ENCODE measurements around the gene HSPA5.
A peak's percentile ranks its signal among the peaks of the same experiment; 100 is the strongest.
"Not testable (repeated sequence)": the region's sequence is repeated elsewhere in the genome, so short reads cannot be mapped to it uniquely, and the experiment has no call there.

HSPA5 gene

DNA sequence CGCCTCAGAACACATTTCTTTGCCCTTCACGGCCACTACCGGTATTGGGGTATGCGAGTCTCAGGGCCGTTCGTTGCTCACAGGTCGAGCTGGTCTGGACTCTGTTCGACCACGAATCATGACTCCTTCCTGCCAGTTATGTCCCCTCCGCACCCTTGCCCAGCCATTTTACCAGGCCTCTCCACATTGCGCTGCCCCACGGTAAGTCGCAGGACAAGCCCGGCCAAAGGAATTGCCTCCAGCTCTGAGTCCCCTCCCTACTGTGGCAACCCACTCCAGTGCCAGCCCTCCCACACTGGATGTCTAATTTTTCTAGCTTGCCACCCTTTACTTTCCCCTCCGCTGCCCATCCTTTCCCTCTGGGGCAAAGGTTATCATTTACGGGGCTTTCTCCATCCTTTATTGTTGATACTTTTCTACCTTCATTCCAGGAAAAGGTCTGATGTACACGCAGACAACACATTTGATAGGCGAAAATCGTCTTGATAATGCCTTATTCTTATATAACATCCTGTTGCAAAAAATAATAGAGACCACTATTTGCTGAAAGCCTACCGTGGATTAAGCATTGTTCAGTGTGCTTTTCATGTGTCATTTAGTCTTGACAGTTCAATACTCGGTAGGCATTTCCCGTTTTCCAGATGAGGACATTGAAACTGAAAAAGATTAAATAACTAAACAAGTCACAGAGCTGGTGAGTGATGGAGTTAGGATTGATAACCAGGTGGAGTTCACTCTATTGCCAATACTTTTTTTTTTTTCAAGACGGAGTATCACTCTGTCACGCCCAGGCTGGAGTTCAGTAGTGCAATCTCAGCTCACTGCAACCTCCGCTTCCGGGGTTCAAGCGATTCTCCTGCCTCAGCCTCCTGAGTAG is 958 bp upstream of the HSPA5 start:
- DNase-seq, result peak; percentile 24

- peak; percentile 38 for DNase-seq
These were observed 519 bp downstream of the HSPA5 start for GRCh38 chr9:125240649-125240999.

DNA sequence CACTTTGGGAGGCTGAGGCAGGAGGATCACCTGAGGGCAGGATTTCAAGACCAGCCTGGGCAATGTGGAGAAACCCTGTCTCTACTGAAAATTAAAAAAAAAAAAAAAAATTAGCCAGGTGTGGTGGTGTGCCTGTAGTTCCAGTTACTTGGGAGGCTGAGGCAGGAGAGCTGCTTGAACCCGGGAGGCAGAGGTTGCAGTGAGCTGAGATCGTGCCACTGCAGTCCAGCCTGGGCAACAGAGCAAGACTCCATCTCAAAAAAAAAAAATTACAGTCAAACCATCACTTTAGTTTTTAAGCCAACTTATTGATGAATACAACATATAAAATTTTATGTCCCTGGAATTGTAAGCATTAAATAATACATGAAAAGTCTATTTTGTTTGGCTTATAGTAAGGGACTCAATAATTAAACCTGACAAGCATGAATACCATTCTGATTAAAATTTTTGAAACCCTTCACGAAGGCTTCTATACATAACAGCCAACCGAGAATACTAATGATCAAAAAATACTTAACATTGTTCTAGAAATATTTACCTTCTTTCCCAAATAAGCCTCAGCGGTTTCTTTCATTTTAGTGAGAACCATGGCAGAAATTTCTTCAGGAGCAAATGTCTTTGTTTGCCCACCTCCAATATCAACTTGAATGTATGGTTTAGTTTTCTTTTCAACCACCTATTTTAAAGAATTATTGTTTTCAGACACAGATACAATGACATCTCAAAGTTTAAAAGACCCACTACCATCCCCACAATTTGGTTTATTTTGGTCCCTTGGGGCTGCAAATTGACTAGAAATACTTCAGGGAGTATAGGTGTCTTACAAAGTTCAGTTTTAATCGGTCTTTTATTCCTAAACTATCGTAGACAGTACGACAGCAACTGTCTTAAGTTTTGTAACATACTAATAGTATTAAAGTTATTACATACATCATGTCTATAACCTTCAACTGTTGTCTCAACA is 1.2 kb downstream of the HSPA5 start:
- DNase-seq, result no peak

- DNase-seq, result no peak
These were observed 2.2 kb downstream of the HSPA5 start for GRCh38 chr9:125238915-125239446.

- no peak for DNase-seq
These were observed 2.8 kb downstream of the HSPA5 start for GRCh38 chr9:125238127-125238914.

DNA sequence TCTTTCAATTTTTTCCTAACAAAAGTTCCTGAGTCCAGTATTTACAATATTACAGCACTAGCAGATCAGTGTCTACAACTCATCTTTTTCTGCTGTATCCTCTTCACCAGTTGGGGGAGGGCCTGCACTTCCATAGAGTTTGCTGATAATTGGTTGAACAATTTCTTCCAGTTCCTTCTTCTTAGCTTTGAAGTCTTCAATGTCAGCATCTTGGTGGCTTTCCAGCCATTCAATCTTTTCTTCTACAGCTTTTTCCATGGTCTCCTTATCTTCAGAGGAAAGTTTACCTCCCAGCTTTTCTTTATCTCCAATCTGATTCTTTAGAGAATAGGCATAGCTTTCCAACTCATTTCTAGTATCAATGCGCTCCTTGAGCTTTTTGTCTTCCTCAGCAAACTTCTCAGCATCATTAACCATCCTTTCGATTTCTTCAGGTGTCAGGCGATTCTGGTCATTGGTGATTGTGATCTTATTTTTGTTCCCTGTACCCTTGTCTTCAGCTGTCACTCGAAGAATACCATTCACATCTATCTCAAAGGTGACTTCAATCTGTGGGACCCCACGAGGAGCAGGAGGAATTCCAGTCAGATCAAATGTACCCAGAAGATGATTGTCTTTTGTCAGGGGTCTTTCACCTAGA is 4.5 kb downstream of the HSPA5 start:
- DNase-seq, result not testable (repeated sequence)

DNA sequence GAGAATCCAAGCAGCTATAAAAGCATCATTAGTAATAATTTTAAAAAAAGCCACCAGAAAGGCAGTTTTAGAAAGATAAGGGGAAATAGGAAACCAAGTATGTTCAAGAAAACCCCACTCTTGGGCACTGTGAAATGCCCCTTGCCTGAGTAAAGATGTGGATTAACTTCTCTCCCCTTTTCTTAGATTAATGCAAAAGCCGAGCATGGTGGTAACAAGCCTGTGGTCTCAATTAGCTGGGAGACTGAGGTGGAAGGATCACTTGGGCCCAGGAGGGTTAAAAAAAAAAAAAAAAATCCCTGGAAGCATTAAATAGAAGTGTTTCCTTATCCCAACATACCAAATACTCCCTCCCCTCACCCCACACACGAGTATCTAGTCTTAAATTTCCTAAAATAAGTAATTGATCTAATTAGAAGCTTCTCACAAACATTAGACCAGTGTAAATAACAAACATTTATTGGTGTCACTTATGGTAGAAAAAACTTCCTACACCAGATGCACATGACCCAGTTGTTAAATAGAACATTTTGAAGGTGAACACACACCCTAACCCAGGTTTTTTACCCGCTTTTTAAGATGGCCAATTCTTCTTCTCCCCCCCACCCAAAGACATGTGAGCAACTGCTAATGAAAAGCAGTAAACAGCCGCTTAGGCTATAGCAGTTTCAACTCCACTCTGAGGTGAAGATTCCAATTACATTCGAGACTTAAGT is 5.2 kb downstream of the HSPA5 start:
- DNase-seq, result no peak

GRCh38 chr9:125234099-125234498 is 7.0 kb downstream of the HSPA5 start:
- not testable (repeated sequence) for DNase-seq

- DNase-seq, result no peak
These were observed 7.5 kb downstream of the HSPA5 start for GRCh38 chr9:125233678-125234077.

- no peak for DNase-seq
These were observed 13.4 kb downstream of the HSPA5 start for GRCh38 chr9:125227761-125228160.

DNA sequence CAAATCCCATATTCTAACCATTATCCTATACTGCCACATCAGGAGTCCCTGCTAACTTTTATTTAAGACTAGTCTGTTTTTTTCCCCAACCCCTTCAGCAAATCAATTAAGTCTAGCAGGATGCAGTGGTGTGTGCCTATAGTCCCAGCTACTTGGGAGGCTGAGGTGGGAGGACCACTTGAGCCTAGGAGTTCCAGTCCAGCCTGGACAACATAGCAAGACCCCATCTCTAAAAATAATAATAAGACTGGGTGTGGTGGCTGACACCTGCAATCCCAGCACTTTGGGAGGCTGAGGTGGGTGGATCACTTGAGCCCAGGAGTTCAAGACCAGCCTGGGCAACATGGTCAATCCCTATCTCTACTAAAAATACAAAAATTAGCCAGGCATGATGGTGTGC is 16.3 kb downstream of the HSPA5 start:
- DNase-seq, result not testable (repeated sequence)

DNA sequence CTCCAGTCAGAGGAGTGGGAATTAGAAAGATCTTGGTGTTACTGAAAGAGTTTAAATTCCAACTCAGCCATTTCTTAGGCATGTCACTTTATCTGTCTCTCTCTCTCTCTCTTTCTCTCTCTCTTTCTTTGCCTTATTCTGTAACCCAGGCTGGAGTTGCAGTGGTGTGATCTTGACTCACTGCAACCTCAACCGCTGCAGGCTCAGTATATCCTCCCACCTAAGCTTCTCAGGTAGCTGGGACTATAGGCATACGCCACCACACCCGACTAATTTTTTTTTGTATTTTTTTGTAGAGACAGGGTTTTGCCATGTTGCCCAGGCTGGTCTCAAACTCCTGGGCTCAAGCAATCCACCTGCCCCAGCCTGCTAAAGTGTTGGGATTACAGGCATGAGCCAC is 22.5 kb downstream of the HSPA5 start:
- no peak for DNase-seq

DNA sequence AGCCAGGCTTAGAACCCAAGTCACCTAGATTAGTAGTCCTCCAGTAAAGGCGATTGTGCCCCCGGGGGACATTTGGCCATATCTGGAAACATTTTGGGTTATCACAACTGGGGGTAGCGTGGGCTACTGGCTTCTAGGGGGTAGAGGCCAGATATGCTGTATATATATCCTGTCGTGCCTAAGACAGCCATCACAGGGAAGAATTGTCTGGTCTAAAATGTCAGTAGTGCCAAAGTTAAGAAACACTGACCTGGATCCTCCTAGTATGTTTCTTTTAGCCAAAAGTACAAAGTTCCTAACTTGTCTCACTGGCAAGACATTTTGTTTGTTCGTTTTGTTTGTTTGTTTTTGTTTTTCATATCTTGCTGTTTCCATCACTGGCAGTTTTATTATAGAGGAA is 27.0 kb downstream of the HSPA5 start:
- DNase-seq, result no peak

DNA sequence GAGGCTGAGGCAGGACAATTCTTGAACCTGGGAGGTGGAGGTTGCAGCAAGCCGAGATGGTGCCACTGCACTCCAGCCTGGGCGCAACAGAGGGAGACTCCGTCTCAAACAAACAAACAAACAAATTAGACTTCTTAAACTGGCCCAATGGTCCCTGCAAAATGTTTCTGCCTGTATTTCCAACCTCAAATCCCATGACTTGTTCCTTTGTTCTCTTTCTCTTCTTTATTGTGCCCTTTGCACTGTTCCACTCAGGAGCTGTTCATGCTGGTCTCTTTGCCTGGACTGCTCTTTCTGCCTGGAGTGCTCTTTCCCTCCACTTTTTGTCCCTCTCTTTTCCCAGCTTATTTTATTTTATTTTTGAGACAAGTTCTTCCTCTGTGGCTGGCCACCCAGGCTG is 36.7 kb downstream of the HSPA5 start:
- no peak for DNase-seq

- no peak for DNase-seq
These were observed 38.1 kb downstream of the HSPA5 start for GRCh38 chr9:125202846-125203618.

- peak; percentile 94 for DNase-seq
These were observed 40.7 kb downstream of the HSPA5 start, which contains the start of gene RABEPK for GRCh38 chr9:125200216-125201047. RABEPK (plus strand) TSS chr9:125200542; CDS start chr9:125203014, 2,472 bp downstream.

GRCh38 chr9:125195591-125195990 is 45.6 kb downstream of the HSPA5 start:
- not testable (repeated sequence) for DNase-seq

- not testable (repeated sequence) for DNase-seq
These were observed 46.7 kb downstream of the HSPA5 start for GRCh38 chr9:125194466-125194865.

GRCh38 chr9:125190361-125190801 is 50.8 kb downstream of the HSPA5 start:
- DNase-seq, result no peak
